ENCODE data around the gene ASCC3. TPM values are rescaled to one million over a fixed set of nuclear protein-coding genes. Genes with fewer than 3 reads are reported as not detected.

The ASCC3 gene
- total and polyA plus RNA-seq, 2 of the 4 experiments (the other 2 are of a cell fraction) = 25.8 to 104 TPM

GRCh38 chr6:100721256-100721655, 159.9 kb downstream of the ASCC3 start:
- no peak overlapping the region for H4K91ac ChIP-seq (ENCODE audit: insufficient read depth, low read depth, low read length)
- no peak overlapping the region for H2AFZ ChIP-seq (replicated peaks; ENCODE audit: low read length, poor library complexity)

More at GRCh38 chr6:100721256-100721655, 159.9 kb downstream of the ASCC3 start:
- no peak overlapping the region for H2AK9ac ChIP-seq (replicated peaks; ENCODE audit: low read depth, low read length, poor library complexity)
- intact Hi-C loops (cut with micrococcal nuclease) (no loop called here), dilution Hi-C loops (cut with HindIII; ENCODE audit: low sequenced_read_pairs, unreplicated experiment) (no loop called here), in situ Hi-C loops (cut with MboI; ENCODE audit: low sequenced_read_pairs) (no loop called here)
- DNase-seq = peak; percentile 9
- no peak overlapping the region for H3K18ac ChIP-seq (ENCODE audit: low read depth, low read length)
- H2BK15ac ChIP-seq (ENCODE audit: low read depth, low read length) = no peak overlapping the region
- peak; percentile 32; the same call in 1 of the 2 replicates for ATAC-seq (ENCODE audit: low read depth)
- H3K4me1 ChIP-seq (ENCODE audit: control insufficient read depth, insufficient read depth, low read length) = no peaks in the 10 kb centered on the region
- peaks cover 3 to 6% of the 10 kb centered on the region in 2 experiments; a peak in 3 of 4 replicates for H3K79me1 ChIP-seq (ENCODE audit: low read depth in 1 of 2, low read length in 2 of 2)
- no peak overlapping the region for H4K8ac ChIP-seq (ENCODE audit: low read depth in 2 of 2, low read length in 2 of 2)
- no peak overlapping the region for H2BK120ac ChIP-seq (ENCODE audit: low read depth, low read length)
- H3K9ac ChIP-seq (ENCODE audit: low read depth, low read length) = no peak overlapping the region
- H3K56ac ChIP-seq (ENCODE audit: extremely low read depth, insufficient read depth, low read length) = no peak overlapping the region
- H3K4me3 ChIP-seq (ENCODE audit: insufficient read depth, low read depth, low read length) = no peak overlapping the region
- no peak overlapping the region for H2AK5ac ChIP-seq (ENCODE audit: low read depth, low read length)
- no peak overlapping the region for H3K14ac ChIP-seq (replicated peaks; ENCODE audit: low read depth, low read length)
- no peak overlapping the region for H3K4me2 ChIP-seq (ENCODE audit: low read depth, low read length)
- no peak overlapping the region for H4K5ac ChIP-seq (ENCODE audit: low read depth, low read length)
- no peaks in the 10 kb centered on the region for H3K9me1 ChIP-seq (ENCODE audit: insufficient read depth, low read length)
- ChIA-PET CTCF (interaction anchor here (0.6 kb wide), 1 partner anchor 614 kb away, joined by 5 read pairs; no protein-coding TSS in a partner anchor), POLR2A (ENCODE audit: unreplicated experiment) (no interaction called here)
- peak; percentile 51; the same call in 1 of the 2 replicates for TF ChIP-seq MXI1 (IDR thresholded peaks at IDR 0.05; ENCODE audit: borderline replicate concordance, low read depth, low read length)
- no peak for TF ChIP-seq CTCF (conservative IDR thresholded peaks at IDR 0.05; ENCODE audit: low read depth, low read length)
- no peak for TF ChIP-seq POLR2A (IDR thresholded peaks at IDR 0.05; ENCODE audit: low read depth, low read length)
- no peak for TF ChIP-seq CEBPB (IDR thresholded peaks at IDR 0.05; ENCODE audit: low read depth, low read length)
- TF ChIP-seq RFX5 (IDR thresholded peaks at IDR 0.05; ENCODE audit: low read depth, low read length) = no peak
- TF ChIP-seq SMC3 (IDR thresholded peaks at IDR 0.05; ENCODE audit: low read depth, low read length) = no peak
- no peak for TF ChIP-seq FOS (IDR thresholded peaks at IDR 0.05; ENCODE audit: low read depth, low read length)
- H3K27me3 ChIP-seq (ENCODE audit: control insufficient read depth, insufficient read depth, low read length) = no peaks in the 10 kb centered on the region
- no peak overlapping the region for H3K4ac ChIP-seq (ENCODE audit: low read depth, low read length)
- 0 out of 2 replicates have a peak, but pooled peaks cover 1% of the 10 kb centered on the region for H3K36me3 ChIP-seq (ENCODE audit: control insufficient read depth, insufficient read depth, low read length)
- peak overlapping the region; percentile 58 for H2BK5ac ChIP-seq (ENCODE audit: low read depth, low read length, poor library complexity, severe bottlenecking)
- H3K23ac ChIP-seq (ENCODE audit: low read depth, low read length) = no peak overlapping the region
- no peaks in the 10 kb centered on the region for H3K9me3 ChIP-seq (ENCODE audit: control insufficient read depth, insufficient read depth, low read length)
- H3K27ac ChIP-seq (ENCODE audit: insufficient read depth, low read length) = no peak overlapping the region
- no peak overlapping the region for H2BK20ac ChIP-seq (ENCODE audit: low read depth, low read length)
- no peaks in the 10 kb centered on the region for H4K20me1 ChIP-seq (ENCODE audit: insufficient read depth, low read length)
- no TSS peak for BruUV-seq (replicated peaks)
